ENCODE data around the gene PAK1IP1. TPM values are rescaled to one million over a fixed set of nuclear protein-coding genes. Genes with fewer than 3 reads are reported as not detected.

Gene PAK1IP1
- total RNA-seq, 1 donor from 2014 or later: 21.9 TPM

GRCh38 chr6:10681795-10682194 is 13.0 kb upstream of the PAK1IP1 start:
- FAIRE-seq: no peak
- no peak for DNase-seq (ENCODE audit: low read depth)
- no peak overlapping the region for H3K27ac ChIP-seq (ENCODE audit: low read depth, low read length)
- H2AFZ ChIP-seq (ENCODE audit: low read depth, low read length): no peak overlapping the region
- H4K20me1 ChIP-seq (ENCODE audit: insufficient read depth, low read length): no peaks in the 10 kb centered on the region
- H3K4me1 Mint-ChIP-seq (ENCODE audit: low read depth, unreplicated experiment): no peaks in the 10 kb centered on the region
- H3K4me3 Mint-ChIP-seq (ENCODE audit: unreplicated experiment): no peak overlapping the region
- no peak overlapping the region for H3K4me3 ChIP-seq (ENCODE audit: insufficient read depth, low read depth, low read length)
- H3K27ac Mint-ChIP-seq (ENCODE audit: unreplicated experiment): no peak overlapping the region
- no peaks in the 10 kb centered on the region for H3K9me3 ChIP-seq (ENCODE audit: insufficient read depth, low read depth, low read length)
- no peak overlapping the region for H3K4me2 ChIP-seq (ENCODE audit: low read length)
- no peaks in the 10 kb centered on the region for H3K79me2 ChIP-seq (ENCODE audit: insufficient read depth, low read length)
- no peaks in the 10 kb centered on the region for H3K36me3 Mint-ChIP-seq (ENCODE audit: low read depth, unreplicated experiment)
- H3K27me3 Mint-ChIP-seq (ENCODE audit: low read depth, unreplicated experiment): no peaks in the 10 kb centered on the region
- H3K36me3 ChIP-seq (ENCODE audit: insufficient read depth, low read length): no peaks in the 10 kb centered on the region
- TF ChIP-seq CTCF (IDR thresholded peaks at IDR 0.05; ENCODE audit: insufficient read depth, low read depth, low read length) (no peak), EZH2 (IDR thresholded peaks at IDR 0.05; ENCODE audit: insufficient read depth, low read length) (no peak)
- H3K27me3 ChIP-seq (ENCODE audit: insufficient read depth, low read length): peaks cover 9% of the 10 kb centered on the region
- H3K9me3 Mint-ChIP-seq (ENCODE audit: unreplicated experiment): no peaks in the 10 kb centered on the region
- H3K9ac ChIP-seq (ENCODE audit: low read length): no peak overlapping the region
- H3K4me1 ChIP-seq (ENCODE audit: insufficient read depth, low read length): no peaks in the 10 kb centered on the region

DNA sequence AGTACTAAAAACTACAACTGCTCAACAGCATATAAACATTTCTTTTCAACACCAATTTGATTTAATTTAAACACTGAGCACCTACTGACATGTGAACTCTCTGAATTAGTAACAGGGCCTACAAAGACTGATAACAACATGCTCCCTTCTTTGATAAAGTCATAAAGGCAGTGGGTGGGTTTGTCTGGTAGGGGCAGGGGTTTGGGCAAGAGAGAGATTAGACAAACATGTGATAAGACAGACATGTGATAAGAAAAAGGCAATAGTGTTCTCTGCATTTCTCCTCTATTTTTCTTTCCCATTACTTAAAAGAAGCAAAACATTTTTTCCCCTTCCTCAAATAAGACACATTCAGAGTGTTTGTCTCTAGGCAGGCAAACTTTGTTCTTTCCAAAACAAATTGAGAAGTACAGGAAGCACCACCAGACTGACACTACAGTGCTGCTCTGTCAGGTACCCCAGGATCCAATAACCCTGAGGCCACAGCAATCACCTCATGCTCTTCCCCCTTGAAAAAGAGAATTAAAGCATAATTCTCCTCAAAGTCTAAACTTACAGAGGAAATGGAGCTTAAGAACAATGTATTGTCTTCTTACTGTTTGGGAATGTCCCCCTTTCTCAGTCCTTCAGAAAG is 12.3 kb upstream of the PAK1IP1 start:
- H3K4me1 Mint-ChIP-seq (ENCODE audit: low read depth, unreplicated experiment): no peaks in the 10 kb centered on the region
- H3K27me3 Mint-ChIP-seq (ENCODE audit: low read depth, unreplicated experiment): no peaks in the 10 kb centered on the region
- H3K4me2 ChIP-seq (ENCODE audit: low read length): no peak overlapping the region
- no peak overlapping the region for H3K4me3 Mint-ChIP-seq (ENCODE audit: unreplicated experiment)
- no peak overlapping the region for H3K27ac ChIP-seq (ENCODE audit: low read depth, low read length)
- no peak for TF ChIP-seq EZH2 (IDR thresholded peaks at IDR 0.05; ENCODE audit: insufficient read depth, low read length)
- no peak for TF ChIP-seq CTCF (IDR thresholded peaks at IDR 0.05; ENCODE audit: insufficient read depth, low read depth, low read length)
- H4K20me1 ChIP-seq (ENCODE audit: insufficient read depth, low read length): no peaks in the 10 kb centered on the region
- H3K9me3 Mint-ChIP-seq (ENCODE audit: unreplicated experiment): no peaks in the 10 kb centered on the region
- H2AFZ ChIP-seq (ENCODE audit: low read depth, low read length): no peak overlapping the region
- no peak overlapping the region for H3K27ac Mint-ChIP-seq (ENCODE audit: unreplicated experiment)
- H3K36me3 ChIP-seq (ENCODE audit: insufficient read depth, low read length): no peaks in the 10 kb centered on the region
- H3K27me3 ChIP-seq (ENCODE audit: insufficient read depth, low read length): peaks cover 11% of the 10 kb centered on the region
- no peak overlapping the region for H3K9ac ChIP-seq (ENCODE audit: low read length)
- FAIRE-seq (no peak), DNase-seq (ENCODE audit: low read depth) (no peak)
- H3K9me3 ChIP-seq (ENCODE audit: insufficient read depth, low read depth, low read length): no peaks in the 10 kb centered on the region
- no peaks in the 10 kb centered on the region for H3K36me3 Mint-ChIP-seq (ENCODE audit: low read depth, unreplicated experiment)
- H3K4me3 ChIP-seq (ENCODE audit: insufficient read depth, low read depth, low read length): no peak overlapping the region
- no peaks in the 10 kb centered on the region for H3K4me1 ChIP-seq (ENCODE audit: insufficient read depth, low read length)
- no peaks in the 10 kb centered on the region for H3K79me2 ChIP-seq (ENCODE audit: insufficient read depth, low read length)

DNA sequence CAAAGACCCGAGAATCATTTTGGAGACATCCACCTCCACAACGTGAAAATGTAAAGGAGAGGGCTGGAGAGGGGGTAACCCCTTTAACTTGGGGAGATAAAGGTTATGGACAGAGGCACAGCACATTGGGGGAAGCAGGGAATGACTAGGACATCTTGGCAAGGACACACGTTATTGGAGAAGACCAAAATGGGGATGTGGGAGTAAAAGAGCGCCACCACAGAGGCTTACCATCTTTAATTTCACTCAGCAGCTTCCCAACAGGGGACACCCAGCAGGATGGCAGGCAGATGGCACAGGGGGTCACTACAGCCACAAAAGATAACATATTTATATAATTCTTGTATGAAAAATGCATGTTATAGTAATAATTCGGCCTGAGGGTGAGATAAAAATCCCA is 10.2 kb upstream of the PAK1IP1 start:
- no peaks in the 10 kb centered on the region for H3K36me3 Mint-ChIP-seq (ENCODE audit: low read depth, unreplicated experiment)
- no peak overlapping the region for H3K9ac ChIP-seq (ENCODE audit: low read length)
- H3K4me1 Mint-ChIP-seq (ENCODE audit: low read depth, unreplicated experiment): no peaks in the 10 kb centered on the region
- FAIRE-seq: no peak
- no peaks in the 10 kb centered on the region for H3K27me3 Mint-ChIP-seq (ENCODE audit: low read depth, unreplicated experiment)
- H3K4me1 ChIP-seq (ENCODE audit: insufficient read depth, low read length): no peaks in the 10 kb centered on the region
- DNase-seq (ENCODE audit: low read depth): no peak
- no peak overlapping the region for H2AFZ ChIP-seq (ENCODE audit: low read depth, low read length)
- no peak overlapping the region for H3K27ac ChIP-seq (ENCODE audit: low read depth, low read length)
- H3K4me3 Mint-ChIP-seq (ENCODE audit: unreplicated experiment): no peak overlapping the region
- no peaks in the 10 kb centered on the region for H3K9me3 ChIP-seq (ENCODE audit: insufficient read depth, low read depth, low read length)
- H3K27me3 ChIP-seq (ENCODE audit: insufficient read depth, low read length): peaks cover 14% of the 10 kb centered on the region
- no peaks in the 10 kb centered on the region for H3K36me3 ChIP-seq (ENCODE audit: insufficient read depth, low read length)
- no peak overlapping the region for H3K4me3 ChIP-seq (ENCODE audit: insufficient read depth, low read depth, low read length)
- no peaks in the 10 kb centered on the region for H3K79me2 ChIP-seq (ENCODE audit: insufficient read depth, low read length)
- no peak overlapping the region for H3K4me2 ChIP-seq (ENCODE audit: low read length)
- no peak overlapping the region for H3K27ac Mint-ChIP-seq (ENCODE audit: unreplicated experiment)
- H4K20me1 ChIP-seq (ENCODE audit: insufficient read depth, low read length): no peaks in the 10 kb centered on the region
- TF ChIP-seq CTCF (IDR thresholded peaks at IDR 0.05; ENCODE audit: insufficient read depth, low read depth, low read length) (no peak), EZH2 (IDR thresholded peaks at IDR 0.05; ENCODE audit: insufficient read depth, low read length) (no peak)
- H3K9me3 Mint-ChIP-seq (ENCODE audit: unreplicated experiment): no peaks in the 10 kb centered on the region
